Rectal smooth muscle tissue (tissue), 1 donor: ENCODE measurements around the gene RNASEH2B.
A peak's percentile ranks its signal among the peaks of the same experiment; 100 is the strongest.

Experiments used
- H3K27ac ChIP-seq: one replicate; pipeline ENCODE4 v1.7.0; 2013; ENCODE audit warnings: low read depth, low read length, inconsistent platforms
- H3K27me3 ChIP-seq: one replicate; pipeline ENCODE4 v1.7.0; 2013; ENCODE audit warnings: low read length; ENCODE audit not compliant: control insufficient read depth, insufficient read depth
- H3K36me3 ChIP-seq: one replicate; pipeline ENCODE4 v1.7.0; 2013; ENCODE audit warnings: low read length; ENCODE audit not compliant: control insufficient read depth, insufficient read depth
- H3K4me1 ChIP-seq: one replicate; pipeline ENCODE4 v1.7.0; 2013; ENCODE audit warnings: low read length; ENCODE audit not compliant: control insufficient read depth, insufficient read depth
- H3K4me3 ChIP-seq: one replicate; pipeline ENCODE4 v1.7.0; 2013; ENCODE audit warnings: low read length
- H3K9ac ChIP-seq: one replicate; pipeline ENCODE4 v1.7.0; 2013; ENCODE audit warnings: low read length

The RNASEH2B gene

DNA sequence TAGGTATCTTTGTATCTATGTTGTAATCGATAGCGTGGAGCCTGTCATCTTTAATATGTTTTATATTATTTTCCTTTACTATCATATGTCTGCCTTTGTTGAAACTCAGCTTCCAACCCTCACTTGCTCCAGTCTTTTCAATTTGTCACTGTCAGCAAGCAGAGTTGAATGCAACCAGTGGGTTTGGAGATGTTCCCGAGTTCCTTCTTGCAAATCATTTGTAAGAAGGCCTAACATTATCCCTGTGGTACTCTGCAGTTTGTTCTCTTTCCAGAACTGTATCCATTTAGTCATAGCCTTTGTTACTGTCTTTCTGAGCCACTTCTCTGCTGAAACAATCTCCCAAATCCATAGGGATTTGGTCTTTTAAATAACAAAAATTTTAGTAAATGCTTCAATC, 41.8 kb downstream of the RNASEH2B start:
- no peaks in the 10 kb centered on the region for H3K36me3 ChIP-seq
- H3K27me3 ChIP-seq = no peaks in the 10 kb centered on the region
- no peak overlapping the region for H3K4me3 ChIP-seq
- no peak overlapping the region for H3K27ac ChIP-seq
- H3K9ac ChIP-seq = no peak overlapping the region
- peaks cover 3% of the 10 kb centered on the region for H3K4me1 ChIP-seq

DNA sequence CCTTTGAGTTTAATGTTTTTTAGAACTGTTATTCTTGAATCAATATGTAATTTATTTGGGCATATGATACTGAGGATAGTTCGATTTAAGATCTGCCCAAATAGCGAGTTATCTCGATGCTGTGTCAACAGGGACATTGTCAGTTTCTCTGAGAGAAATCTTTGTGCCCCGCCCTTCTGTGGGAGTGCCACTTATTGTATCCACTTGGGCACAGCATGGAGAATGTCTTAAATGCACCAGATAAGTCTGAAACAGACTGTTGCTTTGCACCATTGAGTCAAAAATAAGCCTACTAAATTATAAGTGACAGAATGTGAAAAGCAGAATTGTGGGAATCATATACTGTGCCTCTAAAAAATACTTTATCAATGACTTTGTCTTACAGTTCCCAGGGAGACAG, 45.6 kb downstream of the RNASEH2B start:
- H3K27ac ChIP-seq = no peak overlapping the region
- no peak overlapping the region for H3K4me3 ChIP-seq

DNA sequence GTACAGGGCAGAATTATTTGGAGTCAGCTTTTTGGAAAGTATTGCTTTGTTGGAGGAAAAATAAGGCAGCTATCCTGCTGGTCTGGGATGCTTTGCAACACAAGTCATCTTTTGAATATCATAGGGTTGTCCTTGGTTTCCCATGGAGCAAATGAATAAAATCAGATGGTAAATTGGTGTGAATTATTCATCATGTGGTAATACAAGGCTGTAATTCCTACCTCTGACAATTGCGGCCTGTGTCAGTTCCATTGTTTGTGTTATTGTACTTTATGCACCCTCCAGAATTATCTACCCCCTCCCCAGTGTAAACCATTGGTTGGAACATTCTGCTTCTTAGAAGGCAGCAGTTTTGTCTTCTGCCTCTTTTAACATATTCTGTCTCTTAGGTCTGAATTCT, 46.2 kb downstream of the RNASEH2B start:
- no peaks in the 10 kb centered on the region for H3K27me3 ChIP-seq
- no peaks in the 10 kb centered on the region for H3K36me3 ChIP-seq
- no peaks in the 10 kb centered on the region for H3K4me1 ChIP-seq
- H3K9ac ChIP-seq = no peak overlapping the region
- no peak overlapping the region for H3K4me3 ChIP-seq
- H3K27ac ChIP-seq = no peak overlapping the region

More for the DNA sequence above, 45.6 kb downstream of the RNASEH2B start:
- Histone ChIP-seq H3K27me3 (no peaks in the 10 kb centered on the region), H3K36me3 (no peaks in the 10 kb centered on the region), H3K9ac (no peak overlapping the region), H3K4me1 (peaks cover 1% of the 10 kb centered on the region)

DNA sequence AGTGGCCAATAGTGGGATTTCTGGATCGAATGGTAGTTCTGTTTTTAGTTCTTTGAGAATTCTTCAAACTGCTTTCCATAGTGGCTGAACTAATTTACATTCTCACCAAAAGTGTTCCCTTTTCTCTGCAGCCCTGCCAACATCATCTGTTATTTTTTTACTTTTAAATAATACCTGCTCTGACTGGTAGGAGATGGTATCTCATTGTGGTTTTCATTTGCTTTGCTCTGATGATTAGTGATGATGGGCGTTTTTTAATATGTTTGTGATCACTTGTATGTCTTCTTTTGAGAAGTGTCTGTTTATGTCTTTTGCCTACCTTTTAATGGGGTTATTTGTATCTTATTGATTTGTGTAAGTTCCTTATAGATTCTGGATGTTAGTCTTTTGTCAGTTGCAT, 48.0 kb downstream of the RNASEH2B start:
- Histone ChIP-seq H3K27ac (no peak overlapping the region), H3K27me3 (no peaks in the 10 kb centered on the region), H3K4me1 (no peaks in the 10 kb centered on the region), H3K36me3 (no peaks in the 10 kb centered on the region), H3K4me3 (no peak overlapping the region), H3K9ac (no peak overlapping the region)

DNA sequence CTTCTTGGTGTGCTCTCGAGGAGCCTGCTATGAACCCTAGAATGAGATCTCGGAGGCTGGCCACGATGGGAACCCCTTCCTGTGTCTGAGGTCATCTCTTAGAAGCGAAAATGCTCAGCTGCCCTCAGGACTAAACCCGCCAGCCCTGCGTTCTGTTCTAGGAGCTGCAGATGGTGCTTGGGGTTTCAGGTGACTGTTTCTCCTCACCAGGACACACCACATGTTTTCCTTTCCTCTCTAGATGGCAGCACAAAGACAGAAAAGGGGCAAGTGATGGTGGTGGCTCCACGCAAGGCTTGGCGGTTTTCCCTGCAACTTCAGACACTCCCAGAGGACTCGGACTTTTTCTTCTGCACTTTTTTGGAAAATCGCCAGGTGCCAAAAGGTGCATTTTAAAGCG, 60.1 kb downstream of the RNASEH2B start:
- Histone ChIP-seq H3K9ac (no peak overlapping the region), H3K27me3 (no peaks in the 10 kb centered on the region), H3K4me3 (no peak overlapping the region), H3K4me1 (no peaks in the 10 kb centered on the region), H3K27ac (no peak overlapping the region), H3K36me3 (peaks cover 4% of the 10 kb centered on the region)

DNA sequence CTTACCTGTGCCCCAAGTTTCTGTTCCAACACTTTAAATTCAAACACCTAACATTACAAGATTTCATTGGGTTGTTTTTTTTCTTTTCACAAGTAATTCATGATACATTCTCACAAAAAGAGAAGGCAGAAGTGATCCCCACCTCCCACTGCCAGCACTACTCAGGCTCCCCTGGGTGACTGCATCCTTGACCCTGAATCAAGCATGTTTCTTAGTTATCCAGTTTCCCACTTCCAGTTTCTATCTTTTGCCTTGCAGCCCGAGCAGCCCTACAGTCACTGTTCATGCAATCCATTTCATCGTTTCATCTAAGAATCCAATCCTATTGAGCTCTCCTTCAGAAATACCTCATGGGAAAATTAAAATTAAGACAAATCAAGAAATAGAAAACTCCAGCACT, 61.4 kb downstream of the RNASEH2B start:
- Histone ChIP-seq H3K27ac (no peak overlapping the region), H3K4me3 (no peak overlapping the region), H3K9ac (no peak overlapping the region), H3K4me1 (no peaks in the 10 kb centered on the region), H3K27me3 (no peaks in the 10 kb centered on the region), H3K36me3 (peaks cover 4% of the 10 kb centered on the region)

DNA sequence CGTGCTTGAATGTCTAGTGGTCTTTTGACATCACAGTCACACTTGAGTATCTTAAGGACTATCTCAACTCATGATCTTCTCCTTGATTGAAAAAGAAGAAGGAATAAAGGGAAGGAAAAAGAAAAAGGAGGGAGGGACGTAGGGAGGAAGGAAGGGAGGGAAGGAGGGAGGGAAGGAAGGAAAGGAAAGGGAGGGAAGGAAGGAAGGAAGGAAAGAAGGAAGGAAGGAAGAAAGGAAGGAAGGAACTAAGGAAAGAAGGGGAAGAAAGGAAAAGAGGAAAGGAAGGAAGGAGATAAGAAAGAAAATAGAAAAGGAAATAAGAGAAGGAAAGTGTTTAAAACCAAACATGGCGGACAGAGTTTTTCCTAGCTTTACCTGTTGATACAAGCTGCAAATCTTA, 64.7 kb downstream of the RNASEH2B start:
- H3K4me3 ChIP-seq = no peak overlapping the region
- no peak overlapping the region for H3K9ac ChIP-seq

DNA sequence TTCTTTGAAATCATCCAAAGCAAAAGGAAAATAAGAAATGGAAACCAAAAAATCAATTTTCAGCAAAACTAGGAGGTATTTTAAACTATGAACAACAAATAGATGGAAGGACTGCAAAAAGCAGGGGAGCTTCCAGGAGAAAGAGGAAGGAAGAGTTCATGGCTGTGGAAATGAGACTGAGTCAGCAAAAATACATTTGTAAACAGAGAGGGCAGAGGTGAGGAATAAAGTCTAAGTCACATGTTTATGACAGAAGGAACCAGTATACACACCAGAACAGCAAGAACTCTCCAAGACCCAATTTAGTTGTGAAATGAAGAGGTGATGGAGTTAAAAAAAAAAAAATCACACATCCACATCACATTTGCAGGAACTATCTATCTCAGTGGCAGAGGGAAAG, 69.6 kb downstream of the RNASEH2B start:
- Histone ChIP-seq H3K9ac (no peak overlapping the region), H3K27me3 (no peaks in the 10 kb centered on the region), H3K4me3 (no peak overlapping the region), H3K4me1 (no peaks in the 10 kb centered on the region), H3K36me3 (peaks cover 4% of the 10 kb centered on the region), H3K27ac (no peak overlapping the region)

More for the DNA sequence above, 64.7 kb downstream of the RNASEH2B start:
- no peaks in the 10 kb centered on the region for H3K27me3 ChIP-seq
- no peaks in the 10 kb centered on the region for H3K4me1 ChIP-seq
- H3K36me3 ChIP-seq = peaks cover 8% of the 10 kb centered on the region
- no peak overlapping the region for H3K27ac ChIP-seq

DNA sequence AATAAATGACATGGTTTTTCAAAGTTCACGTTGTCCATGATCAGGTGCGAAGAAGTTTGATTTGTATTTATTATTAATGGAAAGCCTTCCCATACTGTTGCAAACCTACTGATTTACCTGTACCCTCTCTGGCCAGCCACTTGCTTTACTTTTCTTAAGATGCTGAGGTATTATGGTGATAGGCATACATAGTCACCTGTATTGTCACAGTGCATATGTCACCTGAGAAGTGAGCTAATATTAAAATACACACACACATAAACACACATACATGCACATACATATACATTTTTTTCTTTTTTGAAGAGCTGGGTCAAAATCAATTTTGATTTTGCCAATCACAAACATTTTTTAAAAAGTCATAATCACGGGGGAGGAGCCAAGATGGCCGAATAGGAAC, 72.1 kb downstream of the RNASEH2B start:
- Histone ChIP-seq H3K27ac (no peak overlapping the region), H3K36me3 (no peaks in the 10 kb centered on the region), H3K4me3 (no peak overlapping the region), H3K9ac (no peak overlapping the region), H3K27me3 (no peaks in the 10 kb centered on the region), H3K4me1 (no peaks in the 10 kb centered on the region)

DNA sequence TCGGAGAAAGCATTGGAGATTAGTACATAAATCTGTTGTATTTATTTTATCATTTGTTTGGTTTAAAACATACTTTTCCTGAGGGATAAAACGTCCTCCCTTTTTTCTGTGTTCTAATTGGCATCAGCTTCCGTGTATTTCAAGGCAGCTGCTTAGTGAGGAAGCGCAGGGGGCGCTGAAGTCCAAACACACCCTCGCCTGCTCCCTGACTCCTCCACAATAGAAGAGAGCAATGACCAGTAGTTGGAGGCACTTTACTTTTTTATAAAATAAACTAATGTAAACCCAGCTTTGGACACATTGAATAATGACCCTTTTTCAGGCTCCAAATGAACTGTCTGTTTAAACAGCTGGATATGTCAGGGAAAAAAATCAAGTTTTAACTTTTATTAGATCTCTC, 79.9 kb downstream of the RNASEH2B start:
- Histone ChIP-seq H3K9ac (no peak overlapping the region), H3K4me3 (no peak overlapping the region), H3K27ac (no peak overlapping the region)

DNA sequence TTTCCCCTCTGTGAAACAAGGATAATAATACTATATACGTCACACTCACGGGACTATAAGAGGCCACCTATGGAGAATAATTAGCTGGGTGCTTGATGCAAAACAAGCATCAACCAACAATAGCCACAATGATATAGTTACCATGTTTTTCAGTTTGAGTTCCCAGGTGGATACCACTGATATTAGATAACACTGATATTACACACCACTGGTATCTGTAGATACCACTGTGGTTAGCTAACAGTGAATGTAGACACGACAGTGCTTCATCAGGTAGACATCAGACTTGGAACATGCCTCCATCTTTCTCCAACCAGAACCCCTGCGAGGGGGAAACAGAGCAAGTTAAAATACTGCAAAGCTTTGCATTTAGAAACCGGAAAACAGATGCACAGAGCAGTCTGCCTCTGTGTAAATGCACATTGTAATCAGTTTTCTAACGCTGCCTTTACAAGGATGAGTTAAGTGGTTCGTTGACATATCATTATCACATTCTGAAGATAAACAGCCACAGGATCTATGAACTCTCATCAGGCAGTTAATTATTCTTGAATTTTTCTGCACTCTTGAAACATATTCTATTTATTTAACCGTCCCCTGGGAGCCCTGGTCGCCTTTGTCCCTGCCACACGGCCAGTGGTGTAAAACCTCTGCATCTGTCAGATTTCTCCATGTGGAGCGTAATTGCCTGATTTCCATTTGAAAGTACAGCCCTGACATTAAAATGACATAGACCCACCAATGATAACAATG, 80.7 kb downstream of the RNASEH2B start:
- no peaks in the 10 kb centered on the region for H3K36me3 ChIP-seq
- no peak overlapping the region for H3K9ac ChIP-seq
- no peaks in the 10 kb centered on the region for H3K27me3 ChIP-seq
- H3K4me1 ChIP-seq = peaks cover 12% of the 10 kb centered on the region
- peak overlapping the region; percentile 30 for H3K4me3 ChIP-seq
- H3K27ac ChIP-seq = no peak overlapping the region

More for the DNA sequence above, 79.9 kb downstream of the RNASEH2B start:
- no peaks in the 10 kb centered on the region for H3K27me3 ChIP-seq
- peaks cover 12% of the 10 kb centered on the region for H3K4me1 ChIP-seq
- H3K36me3 ChIP-seq = no peaks in the 10 kb centered on the region

DNA sequence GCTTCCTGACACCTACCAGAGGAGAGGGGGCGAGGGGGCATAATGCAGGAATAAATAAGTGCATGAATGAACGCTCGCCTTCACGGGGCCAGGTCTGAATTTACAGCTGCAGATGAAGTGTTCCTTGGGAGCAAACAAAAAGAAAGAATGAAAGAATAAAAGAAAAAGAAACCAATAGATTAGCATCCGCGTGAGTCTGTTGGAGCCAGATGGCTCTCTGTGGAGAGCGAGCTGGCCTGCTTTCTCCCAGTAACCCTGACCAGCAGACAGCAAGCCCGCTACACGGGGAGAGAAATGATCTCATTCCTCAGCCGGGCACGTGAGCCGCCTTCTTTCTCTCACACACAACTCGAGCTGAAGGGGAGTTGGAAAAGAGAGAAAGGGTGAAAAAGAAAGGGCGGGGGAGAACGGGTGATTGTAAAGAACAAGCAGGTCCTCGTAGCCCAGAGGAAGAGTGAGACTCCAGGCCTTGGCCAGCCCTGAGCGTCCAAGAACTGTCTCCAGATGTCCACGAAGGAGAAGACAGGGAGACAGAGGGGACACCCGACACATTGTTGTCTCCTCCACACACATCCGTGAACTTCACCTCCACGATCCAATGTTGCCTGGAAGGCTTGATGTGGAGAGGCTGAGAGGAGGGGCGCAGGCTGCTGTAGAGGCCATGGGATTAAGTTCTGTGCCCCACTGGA, 81.4 kb downstream of the RNASEH2B start:
- Histone ChIP-seq H3K27ac (no peak overlapping the region), H3K4me1 (peaks cover 12% of the 10 kb centered on the region), H3K27me3 (no peaks in the 10 kb centered on the region), H3K9ac (no peak overlapping the region), H3K4me3 (peak overlapping the region; percentile 30), H3K36me3 (no peaks in the 10 kb centered on the region)
